ENCODE measurements around the gene PRLR.
A peak's percentile ranks its signal among the peaks of the same experiment; 100 is the strongest.
"Not testable (repeated sequence)": the region's sequence is repeated elsewhere in the genome, so short reads cannot be mapped to it uniquely, and the experiment has no call there.

Gene PRLR

GRCh38 chr5:35067985-35068384 lies 162.3 kb downstream of the PRLR start:
- no peak for ATAC-seq

DNA sequence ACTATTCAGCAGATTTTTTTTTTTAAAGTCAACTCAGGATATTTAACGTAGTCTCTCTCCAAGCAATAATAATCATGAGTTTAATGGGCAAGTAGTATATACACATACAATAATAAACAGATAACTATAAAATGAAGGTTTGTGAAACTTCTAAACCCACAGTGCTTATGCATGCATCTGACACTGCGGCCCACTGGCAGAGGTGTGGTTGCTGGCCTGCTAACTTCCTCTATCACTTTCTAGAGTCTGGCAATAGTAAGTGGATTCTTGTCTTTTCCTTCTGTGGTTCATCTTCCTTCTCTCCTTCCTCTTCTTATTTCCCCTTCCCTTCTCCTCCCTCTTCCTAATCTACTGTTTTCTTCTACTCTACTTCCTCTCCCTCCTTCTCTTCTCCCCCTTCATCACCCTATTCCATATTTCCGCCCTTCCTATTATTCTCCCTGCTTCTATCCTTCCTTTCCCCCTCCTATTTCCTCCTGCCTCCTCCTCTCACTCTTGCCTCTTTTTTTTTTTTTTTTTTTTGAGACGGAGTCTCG lies 164.0 kb downstream of the PRLR start:
- no peak for ATAC-seq

DNA sequence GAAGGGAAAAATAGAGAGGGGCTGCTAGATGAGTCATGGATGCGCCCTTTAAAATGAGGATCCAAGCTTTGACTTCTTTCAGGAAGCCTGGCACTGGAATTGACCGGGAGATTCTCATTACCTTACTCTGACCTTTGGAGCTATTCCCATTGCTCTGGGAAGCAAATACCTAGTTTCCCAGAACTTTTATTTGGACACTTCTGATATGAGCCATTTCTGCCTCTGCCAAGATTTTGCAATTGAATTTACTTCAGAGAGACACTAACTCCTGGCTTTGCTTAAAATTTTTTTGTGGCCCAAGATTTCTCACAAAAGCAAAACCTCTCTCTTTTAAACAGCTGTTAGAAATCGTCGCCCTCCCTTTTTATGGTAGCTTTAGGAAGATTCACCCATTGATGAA lies 166.9 kb downstream of the PRLR start:
- ATAC-seq, result no peak

DNA sequence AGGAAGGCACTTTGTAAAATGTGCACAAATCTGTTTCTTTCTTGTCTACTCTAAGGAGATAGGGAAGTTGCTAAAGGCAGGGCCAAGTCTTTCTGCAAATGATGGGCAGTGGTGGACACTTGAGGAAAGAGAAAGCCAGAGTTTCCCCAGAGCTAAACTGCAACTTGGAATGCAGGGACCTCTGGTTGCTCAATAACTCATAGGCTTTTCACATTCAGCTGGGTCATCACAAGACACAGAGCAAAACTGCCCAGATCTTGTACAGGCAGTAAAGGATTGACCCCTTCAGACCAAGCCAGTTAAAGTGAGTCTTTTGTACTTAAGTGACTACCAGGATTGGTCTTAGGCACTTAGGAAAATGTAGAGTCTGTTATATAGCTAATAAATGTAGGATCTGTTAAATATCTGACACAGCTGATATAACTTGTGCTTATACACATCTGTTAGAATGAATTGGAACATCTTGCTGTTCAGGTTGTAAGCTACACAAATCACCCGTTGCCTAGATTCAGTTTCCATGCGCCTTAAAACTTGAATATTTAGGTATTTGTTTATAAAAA lies 169.0 kb downstream of the PRLR start:
- ATAC-seq, result no peak

DNA sequence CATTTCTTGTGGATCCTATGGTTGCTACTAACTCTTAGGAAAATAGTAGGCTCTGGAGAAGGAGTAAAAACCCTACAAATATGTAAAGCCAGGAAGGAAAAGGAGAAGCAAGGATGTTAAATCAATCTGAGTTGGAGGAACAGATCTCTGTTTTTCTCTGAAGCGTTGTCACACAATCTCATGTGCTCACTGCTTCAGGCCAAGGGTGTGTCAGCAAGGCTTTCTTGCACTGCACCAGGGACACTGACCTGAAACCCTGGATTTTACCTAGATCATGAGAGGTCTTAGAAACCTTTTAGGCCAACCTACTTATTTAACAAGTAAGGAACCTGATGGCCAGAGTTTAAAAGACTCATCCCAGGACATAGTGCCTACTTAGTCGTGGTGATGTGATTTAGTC lies 170.1 kb downstream of the PRLR start:
- ATAC-seq, result no peak

- no peak for ATAC-seq
Measured at GRCh38 chr5:35059251-35059650, 171.0 kb downstream of the PRLR start.

DNA sequence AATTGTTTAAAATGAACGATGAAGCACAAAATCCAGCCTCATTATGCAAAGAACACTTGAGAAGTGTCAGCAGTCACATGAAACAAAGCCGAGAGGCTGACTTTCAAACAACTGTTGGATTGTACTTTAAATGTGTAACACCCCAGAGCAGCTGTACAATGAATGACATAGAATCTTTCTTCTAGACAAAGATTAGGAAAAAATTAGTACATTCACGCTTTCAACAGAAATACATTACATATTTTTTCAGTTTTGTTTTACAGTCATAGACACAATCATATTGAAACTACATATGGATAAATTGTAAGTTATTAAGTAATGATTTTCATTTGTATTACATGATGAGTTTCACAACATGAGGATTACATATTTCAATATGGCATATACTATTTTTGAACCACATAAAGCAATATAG lies 171.9 kb downstream of the PRLR start:
- peak; percentile 78 to 81 for ATAC-seq

GRCh38 chr5:35056686-35057085 lies 173.6 kb downstream of the PRLR start:
- ATAC-seq, result no peak

DNA sequence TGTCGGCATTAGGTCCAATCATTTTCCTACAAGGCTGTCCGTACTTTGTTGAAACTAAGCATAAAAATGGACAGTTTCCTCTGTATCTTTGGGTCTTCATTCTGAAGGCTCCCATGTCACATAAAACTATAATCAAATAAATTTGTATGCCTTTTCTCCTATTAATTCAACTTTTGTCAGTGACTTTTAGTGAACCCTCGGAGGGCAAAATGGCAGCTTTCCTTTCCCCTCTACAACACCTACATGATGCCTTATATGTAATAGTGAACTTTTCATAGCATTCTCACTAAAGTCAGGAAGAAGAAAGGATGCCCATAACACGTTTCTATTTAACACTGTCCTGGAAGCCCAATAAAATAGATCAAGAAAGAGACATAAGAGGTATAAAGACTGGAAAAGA lies 177.4 kb downstream of the PRLR start:
- ATAC-seq, result no peak

GRCh38 chr5:35050541-35051126 lies 179.7 kb downstream of the PRLR start:
- ATAC-seq, result no peak

GRCh38 chr5:35048910-35049309 lies 181.4 kb downstream of the PRLR start:
- no peak for ATAC-seq

DNA sequence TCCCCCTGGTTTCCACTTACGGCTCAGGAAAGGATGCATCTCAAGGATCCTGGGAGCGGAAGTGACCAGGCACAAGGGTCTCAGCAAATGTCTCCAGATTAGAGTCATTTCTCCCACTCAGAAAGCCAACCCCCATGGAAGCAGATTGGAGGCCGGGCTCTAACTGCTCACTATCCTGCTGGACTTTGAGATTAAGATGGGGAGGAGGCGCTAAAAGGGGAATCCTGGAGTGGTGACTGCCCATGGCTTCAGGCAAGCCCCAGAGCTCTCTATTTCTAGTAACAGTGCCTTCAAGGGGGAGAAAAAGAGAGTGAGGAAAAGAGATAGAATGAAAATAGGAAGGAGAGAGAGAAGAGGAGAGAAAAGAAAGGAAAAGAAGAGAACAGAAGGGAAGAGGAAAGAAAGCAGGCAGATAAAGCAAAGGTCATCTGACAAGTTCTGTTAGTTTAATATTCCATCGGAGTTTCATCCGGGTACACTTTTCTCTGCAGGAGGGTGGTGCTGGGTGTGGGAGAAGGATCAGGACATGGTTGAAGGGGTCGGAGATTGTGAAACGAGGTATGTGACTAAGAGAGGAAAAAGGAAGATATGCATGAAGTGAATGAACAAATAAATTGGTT lies 182.4 kb downstream of the PRLR start, which contains the start of gene AGXT2:
Gene AGXT2, minus strand, starts transcription at position 165 of the 620 bp plus-strand sequence. Its CDS starts 57 bp downstream, at position 108.
- ATAC-seq, result no peak

- no peak for ATAC-seq
Measured at GRCh38 chr5:35046774-35047173, 183.5 kb downstream of the PRLR start.

- no peak for ATAC-seq
Measured at GRCh38 chr5:35045280-35045679, 185.0 kb downstream of the PRLR start.

GRCh38 chr5:35044649-35045048 lies 185.6 kb downstream of the PRLR start:
- ATAC-seq, result no peak

GRCh38 chr5:35042781-35043180 lies 187.5 kb downstream of the PRLR start:
- ATAC-seq, result no peak

DNA sequence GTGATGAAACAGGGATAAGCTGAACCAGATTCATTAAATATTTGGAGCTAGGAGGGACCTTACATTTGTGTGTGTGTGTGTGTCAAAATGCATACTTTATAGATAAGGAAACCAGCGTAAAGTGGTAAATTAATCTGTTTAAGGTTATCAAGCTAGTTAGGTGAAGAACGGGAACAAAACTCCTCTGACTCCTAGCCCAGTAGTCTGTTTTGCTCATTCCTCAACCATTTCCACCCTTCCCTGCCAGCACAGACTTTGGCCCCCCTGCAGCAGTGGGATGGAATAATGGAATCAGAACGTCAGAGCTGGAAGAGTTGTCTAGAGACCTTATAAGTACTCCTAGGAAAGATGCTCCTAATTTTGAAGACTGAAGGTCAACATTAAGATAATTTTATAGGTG lies 189.0 kb downstream of the PRLR start:
- ATAC-seq, result no peak

DNA sequence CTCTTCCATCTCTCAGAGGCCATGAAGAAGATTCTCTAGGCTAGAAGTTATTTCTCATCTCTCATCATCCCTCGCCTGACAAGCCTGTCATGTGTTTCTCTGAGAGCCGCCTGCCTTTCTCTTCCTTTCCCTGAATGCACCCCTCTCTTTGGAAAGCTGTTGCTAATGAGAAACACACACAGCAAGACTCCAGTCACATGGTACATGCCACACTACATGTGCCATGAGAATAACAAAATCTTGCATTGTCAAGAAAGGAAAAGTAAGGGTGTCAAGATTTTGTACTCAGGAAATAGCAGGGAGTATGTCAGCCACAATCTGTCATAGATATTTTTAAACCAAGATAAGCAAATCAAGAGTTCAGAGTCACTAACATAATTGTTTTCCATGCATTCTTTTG lies 191.4 kb downstream of the PRLR start:
- ATAC-seq, result no peak

- no peak for ATAC-seq
Measured at GRCh38 chr5:35036536-35036935, 193.8 kb downstream of the PRLR start.

DNA sequence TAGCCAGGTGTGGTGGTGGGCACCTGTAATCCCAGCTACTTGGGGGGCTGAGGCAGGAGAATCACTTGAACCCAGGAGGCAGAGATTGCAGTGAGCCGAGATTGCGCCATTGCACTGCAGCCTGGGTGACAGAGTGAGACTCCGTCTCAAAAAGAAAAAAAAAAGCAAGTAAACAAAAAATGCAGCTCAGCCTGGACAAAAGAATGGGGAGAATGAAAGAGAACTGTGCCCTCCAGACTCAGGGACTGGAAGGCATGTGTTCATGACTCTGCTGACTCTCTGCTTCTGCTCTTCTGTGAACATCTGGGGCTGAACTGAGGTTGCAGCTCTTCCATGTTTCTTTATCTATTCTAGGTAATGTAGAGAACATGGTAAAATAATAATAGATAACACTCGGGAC lies 194.4 kb downstream of the PRLR start:
- not testable (repeated sequence) for ATAC-seq

- ATAC-seq, result no peak
Measured at GRCh38 chr5:35035271-35035670, 195.0 kb downstream of the PRLR start.

- no peak for ATAC-seq
Measured at GRCh38 chr5:35032356-35032755, 197.9 kb downstream of the PRLR start.

DNA sequence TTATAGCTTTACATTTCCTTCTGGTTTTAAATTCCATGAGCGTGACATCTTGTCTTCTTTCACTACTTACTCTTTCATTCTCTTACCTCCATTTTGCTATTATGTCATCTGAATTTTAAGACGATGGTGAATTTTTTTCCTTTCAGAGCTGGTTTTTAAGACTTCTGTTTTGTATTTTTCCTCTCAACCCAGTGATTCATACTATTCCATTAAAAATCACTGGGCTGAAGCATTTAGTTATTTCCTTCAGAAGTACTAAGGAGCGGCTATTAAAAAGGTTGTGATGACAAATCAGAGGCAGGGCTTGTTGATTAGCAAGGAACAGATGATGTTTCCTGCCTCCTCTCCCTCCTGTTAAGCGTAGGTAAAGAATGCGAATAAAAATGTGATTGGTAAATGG lies 199.0 kb downstream of the PRLR start:
- ATAC-seq, result no peak

DNA sequence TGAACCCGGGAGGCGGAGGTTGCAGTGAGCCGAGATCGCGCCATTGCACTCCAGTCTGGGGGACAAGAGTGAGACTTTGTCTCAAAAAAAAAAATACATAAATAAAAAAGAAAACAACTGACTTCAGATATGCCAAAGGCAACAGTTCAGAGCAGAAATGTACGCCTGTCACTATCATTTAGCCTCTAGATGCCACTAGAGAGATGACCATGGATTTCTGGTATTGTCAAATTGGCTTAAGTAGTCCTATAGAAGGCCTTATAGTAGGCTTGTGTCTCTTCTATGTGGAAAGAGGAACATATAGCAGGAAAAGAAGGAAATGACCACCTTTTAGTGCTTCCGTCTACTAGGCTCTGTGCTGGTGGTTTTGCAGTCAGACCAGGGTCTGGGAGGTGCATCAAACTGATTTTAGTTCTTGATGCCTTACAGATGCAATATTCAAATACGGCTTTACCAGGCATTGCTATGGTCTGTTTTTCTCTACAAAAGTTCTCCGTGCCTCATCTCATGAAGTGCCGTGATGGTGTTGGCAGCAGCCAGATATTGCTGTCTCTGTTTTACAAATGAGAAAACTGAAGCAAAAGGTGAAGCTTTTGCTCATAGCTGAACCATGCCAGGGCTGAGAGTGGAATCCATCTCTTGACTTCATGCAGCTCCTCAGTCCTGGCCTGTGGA lies 199.7 kb downstream of the PRLR start:
- no peak for ATAC-seq

Measured in activated CD4-positive, CD25-positive, alpha-beta regulatory T cell treated with anti-CD3 and anti-CD28 coated beads, Interleukin-2, amount 50 U/mL, for 24 hours (primary cell).